Pancreas (tissue), 10 donors: ENCODE results near the gene WNK4. TPM values are rescaled to one million over a fixed set of nuclear protein-coding genes. Genes with fewer than 3 reads are reported as not detected.
"Not testable (repeated sequence)": the region's sequence is repeated elsewhere in the genome, so short reads cannot be mapped to it uniquely, and the experiment has no call there.

Source experiments
- ATAC-seq, 4 donors: fragments of 200-7000 bp; cut with Tn5 transposase; one replicate each; pipeline versions ENCODE4 v1.8.0 to v1.9.1; 2020; ENCODE audit warnings: mild to moderate bottlenecking in 4 of 4, moderate library complexity in 4 of 4
- DNase-seq, 6 donors: peaks; one replicate each; pipeline ENCODE4 v3.0.0-alpha.2; 2020
- FAIRE-seq: peaks from 2 replicates; lab custom pipeline; 2012; peaks lifted over from hg19 to GRCh38; lab: Jason Lieb, UNC
- H3K27ac ChIP-seq, 4 donors: fragments of 200-600 bp; sonication (generic); 1 replicate in 3 of 4; 2 replicates in 1 of 4; pipeline versions ENCODE4 v1.5.0 to v1.8.0; 2020
- H3K27me3 ChIP-seq, 4 donors: fragments of 200-600 bp; one replicate each; pipeline ENCODE4 v1.8.0; 2021
- H3K36me3 ChIP-seq, 3 donors: fragments of 200-600 bp; sonication (generic) in 1 of 3; one replicate each; pipeline versions ENCODE4 v1.5.0 to v1.8.0; 2020 to 2021
- H3K4me1 ChIP-seq, 3 donors: fragments of 200-600 bp; one replicate each; pipeline ENCODE4 v1.8.0; 2021
- H3K4me3 ChIP-seq, 4 donors: fragments of 200-600 bp; sonication (generic) in 2 of 4; one replicate each; pipeline versions ENCODE4 v1.5.0 to v1.8.0; 2020 to 2021
- H3K9me3 ChIP-seq, 4 donors: fragments of 200-600 bp; one replicate each; pipeline ENCODE4 v1.8.0; 2021
- CTCF ChIP-seq, 4 donors: fragments of 200-600 bp; sonication (generic) in 3 of 4; IDR thresholded peaks; one replicate each; pipeline versions ENCODE4 v1.5.0 to v1.8.0; 2021; ENCODE audit warnings: antibody characterized with exemption in 4 of 4
- WGBS, 2 donors: extraction: QIAGEN DNeasy Blood & Tissue Kit; methylation state at CpG; one replicate each; pipeline ENCODE4 v1.1.7; 2013; 5-methylcytosine and 5-hydroxymethylcytosine counted together
- intact Hi-C, 3 donors: fragments of 100-400 bp; cut with DNase I; formaldehyde crosslinking; loops; one replicate each; pipeline versions ENCODE4 v1.11.1 to v1.14.2; 2022
- polyA plus RNA-seq, 2 donors: library from polyadenylated mRNA; stranded (reverse); fragments of 200-250 nt; gene quantifications; one replicate each; pipeline ENCODE4 v1.2.3, GENCODE V29; 2013
- total RNA-seq, 6 donors: library from RNA; stranded (reverse); fragmentation: NEBNext Ultra II Directional in 4 of 6; extraction: Animal tissue kit (Norgen Biotek cat#: 25700) in 4 of 6; gene quantifications; one replicate each; pipeline versions ENCODE4 v1.2.1 to v1.2.4, GENCODE V29; 2021 to 2023
- donor health status: healthy with polysubstance abuse.
- donor health status: DM: no; HTN: no; CAD: no; lungs with moderate emphysema.
- donor health status: DM: no; HTN: no; CAD: no.
- donor health status: control.
- donor health status: control.
- donor health status: Bipolar disorder and iron deficiency.
- donor health status: DM: yes; HTN: yes; CAD: no.
- donor health status: DM: no; HTN: no; CAD: no.
- donor health status: DM: no; HTN: no; CAD: no.
- donor health status: DM: yes; HTN: yes; CAD: no.

Gene WNK4
- under 1 TPM; 0.19 to 0.87 (median 0.51) TPM for total RNA-seq
- 1 to 10 TPM; 1.1 to 4.7 TPM for polyA plus RNA-seq

- TF ChIP-seq CTCF (IDR thresholded peaks at IDR 0.05), result no peak
Observed at GRCh38 chr17:42779936-42780850, at the start of gene WNK4. WNK4 (plus strand) TSS chr17:42780610; CDS start chr17:42780699, 89 bp downstream.

GRCh38 chr17:42740699-42741098 is 39.7 kb upstream of the WNK4 start:
- TF ChIP-seq CTCF (IDR thresholded peaks at IDR 0.05), result no peak
- ATAC-seq (peak in 1 of 4 donors; percentile 7), DNase-seq (no peak), FAIRE-seq (no peak)
- WGBS, 2 donors, result 28 to 34% methylated on average over 1 of the region's 1 CpG
- H3K27ac ChIP-seq, result no peak overlapping the region
- no peak overlapping the region for H3K4me3 ChIP-seq
- H3K9me3 ChIP-seq, result no peaks in the 10 kb centered on the region
- H3K4me1 ChIP-seq, result peaks cover 0 to 19% (median 7%) of the 10 kb centered on the region in 3 donors
- intact Hi-C loops, result no loop called here
- H3K27me3 ChIP-seq, result no peaks in the 10 kb centered on the region
- no peaks in the 10 kb centered on the region for H3K36me3 ChIP-seq

More at GRCh38 chr17:42779936-42780850, at the start of gene WNK4:
- Histone ChIP-seq H3K36me3 (peaks cover 0 to 29% (median 13%) of the 10 kb centered on the region in 3 donors), H3K4me1 (peaks cover 0 to 9% (median 0%) of the 10 kb centered on the region in 3 donors), H3K27me3 (peaks cover 0 to 6% (median 1%) of the 10 kb centered on the region in 4 donors), H3K4me3 (peak within 1 kb of the TSS in 2 of 4 donors; percentile 14 to 39), H3K27ac (no peak within 1 kb of the TSS), H3K9me3 (no peaks in the 10 kb centered on the region)
- WGBS, 2 donors, result 7% methylated on average over 58 to 65 of the region's 65 CpGs
- FAIRE-seq (no peak), ATAC-seq (peak; percentile 29 to 70 (median 61)), DNase-seq (peak in 1 of 6 donors; percentile 75)
- intact Hi-C loops, result no loop called here

- H3K36me3 ChIP-seq, H3K4me3 ChIP-seq, intact Hi-C loops, ATAC-seq, H3K27ac ChIP-seq, DNase-seq, H3K9me3 ChIP-seq, FAIRE-seq, H3K27me3 ChIP-seq: not testable (repeated sequence)
- 95 to 96% methylated on average over 11 of the region's 11 CpGs for WGBS, 2 donors
- peaks cover 0 to 19% (median 7%) of the 10 kb centered on the region in 3 donors for H3K4me1 ChIP-seq
Observed at GRCh38 chr17:42742916-42743315, 37.5 kb upstream of the WNK4 start.

- H3K36me3 ChIP-seq, result no peaks in the 10 kb centered on the region
- H3K27ac ChIP-seq, result peak overlapping the region; percentile 70 to 95 (median 84)
- ATAC-seq (no peak), DNase-seq (no peak), FAIRE-seq (no peak)
- peaks cover 0 to 19% (median 7%) of the 10 kb centered on the region in 3 donors for H3K4me1 ChIP-seq
- no peaks in the 10 kb centered on the region for H3K27me3 ChIP-seq
- intact Hi-C loops, result no loop called here
- 28 to 40% methylated on average over 10 of the region's 10 CpGs for WGBS, 2 donors
- TF ChIP-seq CTCF (IDR thresholded peaks at IDR 0.05), result no peak
- no peaks in the 10 kb centered on the region for H3K9me3 ChIP-seq
- peak overlapping the region; percentile 51 to 73 (median 58) for H3K4me3 ChIP-seq
Observed at GRCh38 chr17:42743595-42744282, 36.7 kb upstream of the WNK4 start.

GRCh38 chr17:42744283-42744805 is 36.1 kb upstream of the WNK4 start:
- intact Hi-C loops, result no loop called here
- Histone ChIP-seq H3K27ac (peak overlapping the region; percentile 70 to 95 (median 84)), H3K36me3 (no peaks in the 10 kb centered on the region), H3K4me1 (peaks cover 0 to 19% (median 7%) of the 10 kb centered on the region in 3 donors), H3K9me3 (no peaks in the 10 kb centered on the region), H3K27me3 (no peaks in the 10 kb centered on the region), H3K4me3 (peak overlapping the region; percentile 51 to 73 (median 58))
- ATAC-seq (peak; percentile 80 to 91 (median 87)), FAIRE-seq (no peak), DNase-seq (peak; percentile 62 to 92 (median 84))
- no peak for TF ChIP-seq CTCF (IDR thresholded peaks at IDR 0.05)
- WGBS, 2 donors, result 1 to 2% methylated on average over 32 of the region's 32 CpGs
